IMR-90 (cell line): ENCODE results near the gene PCDH12. TPM values are rescaled to one million over a fixed set of nuclear protein-coding genes. Genes with fewer than 3 reads are reported as not detected.

ENCODE experiments used
- ATAC-seq: fragments of 200-7000 bp; cut with Tn5 transposase; 2 replicates; pipeline ENCODE4 v1.9.1; 2020; ENCODE audit warnings: low read depth, mild to moderate bottlenecking, moderate library complexity
- BruUV-seq: library from RNA; stranded (reverse); fragments of 400-500 nt; replicated peaks from 2 replicates; lab custom pipeline; 2021; lab: Mats Ljungman, UMichigan
- CTCF ChIA-PET: fragments of 300-600 bp; formaldehyde crosslinking; extraction: SDS; loops from one replicate; lab custom pipeline; 2021; ENCODE audit warnings: antibody characterized with exemption; lab: Yijun Ruan, JAX
- POLR2A ChIA-PET: fragments of 300-600 bp; sonication (Branson Sonifier 250); formaldehyde crosslinking; loops from one replicate; lab custom pipeline; 2022; ENCODE audit warnings: antibody characterized with exemption; ENCODE audit not compliant: unreplicated experiment; lab: Charles Lee
- DNase-seq: peaks from one replicate; pipeline ENCODE4 v3.0.0; 2013
- H2AFZ ChIP-seq: replicated peaks from 2 replicates; pipeline ENCODE3; 2013; ENCODE audit warnings: low read length, mild to moderate bottlenecking; ENCODE audit not compliant: poor library complexity
- H2AK5ac ChIP-seq: 2 replicates; pipeline ENCODE4 v1.6.1; 2013; ENCODE audit warnings: low read depth, low read length, inconsistent platforms
- H2AK9ac ChIP-seq: replicated peaks from 2 replicates; pipeline ENCODE3; 2013; ENCODE audit warnings: mild to moderate bottlenecking, low read depth, low read length, moderate library complexity; ENCODE audit not compliant: poor library complexity
- H2BK120ac ChIP-seq: 2 replicates; pipeline ENCODE4 v1.6.1; 2013; ENCODE audit warnings: low read depth, low read length, inconsistent platforms
- H2BK15ac ChIP-seq: 3 replicates; pipeline ENCODE4 v1.6.1; 2013; ENCODE audit warnings: low read depth, low read length, inconsistent platforms
- H2BK20ac ChIP-seq: 2 replicates; pipeline ENCODE4 v1.6.1; 2013; ENCODE audit warnings: low read depth, mild to moderate bottlenecking, inconsistent platforms, low read length, moderate library complexity
- H2BK5ac ChIP-seq: 2 replicates; pipeline ENCODE4 v1.6.1; 2013; ENCODE audit warnings: mild to moderate bottlenecking, low read depth, low read length, inconsistent platforms; ENCODE audit not compliant: poor library complexity, severe bottlenecking
- H3K14ac ChIP-seq: replicated peaks from 2 replicates; pipeline ENCODE4 v1.6.1; 2013; ENCODE audit warnings: low read depth, low read length, inconsistent platforms
- H3K18ac ChIP-seq: 2 replicates; pipeline ENCODE4 v1.6.1; 2013; ENCODE audit warnings: low read depth, low read length, control low read depth
- H3K23ac ChIP-seq: 2 replicates; pipeline ENCODE4 v1.6.1; 2013; ENCODE audit warnings: low read depth, low read length, inconsistent platforms
- H3K27ac ChIP-seq: 2 replicates; pipeline ENCODE4 v1.5.1; 2013; ENCODE audit warnings: mild to moderate bottlenecking, control low read depth, low read length; ENCODE audit not compliant: insufficient read depth
- H3K27me3 ChIP-seq: 2 replicates; pipeline ENCODE4 v1.6.1; 2013; ENCODE audit warnings: low read length; ENCODE audit not compliant: control insufficient read depth, insufficient read depth
- H3K36me3 ChIP-seq: 2 replicates; pipeline ENCODE4 v1.6.1; 2013; ENCODE audit warnings: low read length, mixed read lengths; ENCODE audit not compliant: control insufficient read depth, insufficient read depth
- H3K4ac ChIP-seq: 2 replicates; pipeline ENCODE4 v1.6.1; 2013; ENCODE audit warnings: low read depth, low read length, inconsistent platforms
- H3K4me1 ChIP-seq: 2 replicates; pipeline ENCODE4 v1.6.1; 2013; ENCODE audit warnings: low read length, mixed read lengths; ENCODE audit not compliant: control insufficient read depth, insufficient read depth
- H3K4me2 ChIP-seq: 2 replicates; pipeline ENCODE4 v1.6.1; 2013; ENCODE audit warnings: low read depth, mild to moderate bottlenecking, control low read depth, low read length, moderate library complexity
- H3K4me3 ChIP-seq: 2 replicates; pipeline ENCODE4 v1.5.1; 2013; ENCODE audit warnings: low read depth, mild to moderate bottlenecking, control low read depth, low read length, moderate library complexity; ENCODE audit not compliant: insufficient read depth
- H3K56ac ChIP-seq: 2 replicates; pipeline ENCODE4 v1.6.1; 2013; ENCODE audit warnings: low read length, inconsistent platforms; ENCODE audit not compliant: insufficient read depth; ENCODE audit errors: extremely low read depth
- H3K79me1 ChIP-seq, 2 experiments: 2 replicates each; pipeline ENCODE4 v1.6.1; 2013; ENCODE audit warnings: low read length in 2 of 2, inconsistent platforms in 1 of 2, low read depth in 1 of 2
- H3K9ac ChIP-seq: 2 replicates; pipeline ENCODE4 v1.6.1; 2013; ENCODE audit warnings: low read depth, low read length, control low read depth
- H3K9me1 ChIP-seq: 2 replicates; pipeline ENCODE4 v1.6.1; 2013; ENCODE audit warnings: low read length, inconsistent platforms; ENCODE audit not compliant: insufficient read depth
- H3K9me3 ChIP-seq: 2 replicates; pipeline ENCODE4 v1.6.1; 2013; ENCODE audit warnings: low read length; ENCODE audit not compliant: control insufficient read depth, insufficient read depth
- H4K20me1 ChIP-seq: 2 replicates; pipeline ENCODE4 v1.6.1; 2013; ENCODE audit warnings: low read length, inconsistent platforms; ENCODE audit not compliant: insufficient read depth
- H4K5ac ChIP-seq: 2 replicates; pipeline ENCODE4 v1.6.1; 2013; ENCODE audit warnings: mild to moderate bottlenecking, low read depth, low read length, control low read depth
- H4K8ac ChIP-seq, 2 experiments: 2 replicates each; pipeline ENCODE4 v1.6.1; 2013; ENCODE audit warnings: low read depth in 2 of 2, low read length in 2 of 2, control low read depth in 1 of 2, inconsistent platforms in 1 of 2
- H4K91ac ChIP-seq: 2 replicates; pipeline ENCODE4 v1.6.1; 2013; ENCODE audit warnings: low read depth, low read length, inconsistent platforms; ENCODE audit not compliant: insufficient read depth
- BHLHE40 ChIP-seq: fragments of 150-350 bp; IDR thresholded peaks from 2 replicates; pipeline ENCODE4 v1.6.1; 2016; ENCODE audit warnings: mild to moderate bottlenecking, low read depth, low read length
- CEBPB ChIP-seq: IDR thresholded peaks from 2 replicates; pipeline ENCODE4 v1.6.1; 2012; ENCODE audit warnings: low read depth, low read length, improper control_type of control experiment
- CHD1 ChIP-seq: IDR thresholded peaks from 2 replicates; pipeline ENCODE4 v1.6.1; 2012; ENCODE audit warnings: low read depth, low read length, improper control_type of control experiment
- ELK1 ChIP-seq: fragments of 150-350 bp; IDR thresholded peaks from 2 replicates; pipeline ENCODE4 v1.6.1; 2016; ENCODE audit warnings: low read depth, mild to moderate bottlenecking, low read length, moderate library complexity, borderline replicate concordance
- FOS ChIP-seq: fragments of 150-350 bp; IDR thresholded peaks from 2 replicates; pipeline ENCODE4 v1.6.1; 2016; ENCODE audit warnings: low read depth, low read length
- MAFK ChIP-seq: IDR thresholded peaks from 2 replicates; pipeline ENCODE4 v1.6.1; 2012; ENCODE audit warnings: low read depth, low read length, improper control_type of control experiment
- MXI1 ChIP-seq: IDR thresholded peaks from 2 replicates; pipeline ENCODE4 v1.6.1; 2012; ENCODE audit warnings: low read depth, mild to moderate bottlenecking, low read length, moderate library complexity, borderline replicate concordance
- NFE2L2 ChIP-seq: fragments of 150-350 bp; IDR thresholded peaks from 2 replicates; pipeline ENCODE4 v1.6.1; 2016; ENCODE audit warnings: low read depth, mild to moderate bottlenecking, low read length
- POLR2A ChIP-seq: IDR thresholded peaks from 2 replicates; pipeline ENCODE4 v1.6.1; 2012; ENCODE audit warnings: mild to moderate bottlenecking, low read depth, low read length
- RAD21 ChIP-seq: IDR thresholded peaks from 2 replicates; pipeline ENCODE4 v1.6.1; 2012; ENCODE audit warnings: low read length, improper control_type of control experiment
- RCOR1 ChIP-seq: IDR thresholded peaks from 2 replicates; pipeline ENCODE4 v1.6.1; 2012; ENCODE audit warnings: mild to moderate bottlenecking, low read length, improper control_type of control experiment; ENCODE audit not compliant: insufficient replicate concordance
- RFX5 ChIP-seq: IDR thresholded peaks from 2 replicates; pipeline ENCODE4 v1.8.0; 2012; ENCODE audit warnings: low read depth, mild to moderate bottlenecking, low read length, moderate library complexity
- SMC3 ChIP-seq: fragments of 150-350 bp; IDR thresholded peaks from 2 replicates; pipeline ENCODE4 v1.6.1; 2016; ENCODE audit warnings: low read depth, mild to moderate bottlenecking, antibody characterized with exemption, low read length, moderate library complexity
- WGBS, 2 experiments: methylation state at CpG; one replicate each; pipeline versions ENCODE4 v1.1.5 to v1.1.7; 2013; ENCODE audit warnings: missing lambda C conversion rate in 2 of 2; ENCODE audit not compliant: insufficient read length in 1 of 2; ENCODE audit errors: extremely low coverage in 2 of 2; 5-methylcytosine and 5-hydroxymethylcytosine counted together
- dilution Hi-C: fragments of 300-500 bp; cut with HindIII; formaldehyde crosslinking; loops from one replicate; pipeline ENCODE4 v1.14.3; 2018; ENCODE audit warnings: low sequenced_read_pairs; ENCODE audit not compliant: unreplicated experiment
- in situ Hi-C: fragments of 300-500 bp; cut with MboI; formaldehyde crosslinking; loops from 3 replicates; pipeline ENCODE4 v1.14.3; 2019; ENCODE audit warnings: low sequenced_read_pairs, inconsistent platforms, mixed read lengths
- intact Hi-C: fragments of 100-400 bp; cut with micrococcal nuclease; formaldehyde crosslinking; loops from 2 replicates; pipeline ENCODE4 v1.10.0; 2022
- polyA plus RNA-seq, 3 experiments: library from polyadenylated mRNA; depleted of rRNA; stranded (reverse); fragments of >200 nt; gene quantifications; 2 replicates each; pipeline ENCODE4 v1.2.3, GENCODE V29; 2012; ENCODE audit warnings: low replicate concordance in 1 of 3
- total RNA-seq: library from RNA; depleted of rRNA; stranded (reverse); fragments of >200 nt; gene quantifications from 2 replicates; pipeline ENCODE4 v1.2.3, GENCODE V29; 2012
- TF ChIP-seq, protein P1 (sequence below): conservative IDR thresholded peaks from 2 replicates; pipeline ENCODE4 v1.5.1; 2012; ENCODE audit warnings: mild to moderate bottlenecking, low read depth, low read length, improper control_type of control experiment
- TF ChIP-seq, protein P2 (sequence below): fragments of 150-350 bp; IDR thresholded peaks from 2 replicates; pipeline ENCODE4 v1.6.1; 2017; ENCODE audit warnings: mild to moderate bottlenecking, antibody characterized with exemption, low read length, low read depth

Gene PCDH12
- total and polyA plus RNA-seq, 2 of the 4 experiments (the other 2 are of a cell fraction): 0.02 to 0.18 TPM

DNA sequence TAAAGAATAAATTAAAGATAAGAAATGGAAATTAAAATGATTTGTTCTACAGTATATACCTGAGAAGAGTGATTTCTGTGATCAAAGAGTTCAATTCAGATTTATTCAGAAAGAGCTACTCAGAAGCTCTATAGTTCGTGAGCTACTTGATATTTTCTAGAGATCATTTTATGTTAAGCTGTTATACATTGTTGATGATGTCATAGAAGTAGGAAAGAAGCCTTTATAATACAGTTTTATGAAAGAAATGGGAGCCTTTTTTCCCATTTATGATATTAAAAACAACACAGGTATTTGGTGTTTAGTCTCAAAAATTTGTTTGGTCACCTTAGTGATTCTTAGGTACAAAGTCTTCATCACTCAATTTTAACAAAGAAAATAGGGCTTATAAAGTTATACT, 31.7 kb upstream of the PCDH12 start:
- Histone ChIP-seq H3K56ac (no peak overlapping the region), H3K9ac (no peak overlapping the region), H2BK5ac (no peak overlapping the region), H3K9me1 (0 out of 2 replicates have a peak, but pooled peaks cover 1% of the 10 kb centered on the region), H4K8ac (no peak overlapping the region), H4K91ac (no peak overlapping the region), H3K4me2 (no peak overlapping the region), H3K4me3 (no peak overlapping the region), H4K20me1 (0 out of 2 replicates have a peak, but pooled peaks cover 7% of the 10 kb centered on the region), H3K4ac (no peak overlapping the region), H4K5ac (no peak overlapping the region), H3K4me1 (0 out of 2 replicates have a peak, but pooled peaks cover 2% of the 10 kb centered on the region), H3K9me3 (no peaks in the 10 kb centered on the region), H2AK5ac (no peak overlapping the region), H2BK15ac (no peak overlapping the region), H3K18ac (no peak overlapping the region), H3K79me1 (peaks cover 7 to 16% of the 10 kb centered on the region in 2 experiments; a peak in 2 of 4 replicates), H3K27ac (no peak overlapping the region), H2BK120ac (no peak overlapping the region), H3K27me3 (no peaks in the 10 kb centered on the region), H3K36me3 (peaks cover 29% of the 10 kb centered on the region), H2AK9ac (no peak overlapping the region), H3K14ac (no peak overlapping the region), H2BK20ac (no peak overlapping the region), H2AFZ (no peak overlapping the region), H3K23ac (no peak overlapping the region)
- ATAC-seq (no peak), DNase-seq (no peak)
- BruUV-seq: no TSS peak
- CTCF ChIA-PET: interaction anchor here (0.6 to 1.0 kb wide), 2 partner anchors 14 to 157 kb away, joined by 3 read pairs; no protein-coding TSS in a partner anchor
- TF ChIP-seq RCOR1: no peak
- TF ChIP-seq RAD21: no peak
- TF ChIP-seq, protein P1, sequence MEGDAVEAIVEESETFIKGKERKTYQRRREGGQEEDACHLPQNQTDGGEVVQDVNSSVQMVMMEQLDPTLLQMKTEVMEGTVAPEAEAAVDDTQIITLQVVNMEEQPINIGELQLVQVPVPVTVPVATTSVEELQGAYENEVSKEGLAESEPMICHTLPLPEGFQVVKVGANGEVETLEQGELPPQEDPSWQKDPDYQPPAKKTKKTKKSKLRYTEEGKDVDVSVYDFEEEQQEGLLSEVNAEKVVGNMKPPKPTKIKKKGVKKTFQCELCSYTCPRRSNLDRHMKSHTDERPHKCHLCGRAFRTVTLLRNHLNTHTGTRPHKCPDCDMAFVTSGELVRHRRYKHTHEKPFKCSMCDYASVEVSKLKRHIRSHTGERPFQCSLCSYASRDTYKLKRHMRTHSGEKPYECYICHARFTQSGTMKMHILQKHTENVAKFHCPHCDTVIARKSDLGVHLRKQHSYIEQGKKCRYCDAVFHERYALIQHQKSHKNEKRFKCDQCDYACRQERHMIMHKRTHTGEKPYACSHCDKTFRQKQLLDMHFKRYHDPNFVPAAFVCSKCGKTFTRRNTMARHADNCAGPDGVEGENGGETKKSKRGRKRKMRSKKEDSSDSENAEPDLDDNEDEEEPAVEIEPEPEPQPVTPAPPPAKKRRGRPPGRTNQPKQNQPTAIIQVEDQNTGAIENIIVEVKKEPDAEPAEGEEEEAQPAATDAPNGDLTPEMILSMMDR: no peak
- TF ChIP-seq NFE2L2: no peak
- TF ChIP-seq ELK1: no peak
- TF ChIP-seq BHLHE40: no peak
- TF ChIP-seq, protein P2, sequence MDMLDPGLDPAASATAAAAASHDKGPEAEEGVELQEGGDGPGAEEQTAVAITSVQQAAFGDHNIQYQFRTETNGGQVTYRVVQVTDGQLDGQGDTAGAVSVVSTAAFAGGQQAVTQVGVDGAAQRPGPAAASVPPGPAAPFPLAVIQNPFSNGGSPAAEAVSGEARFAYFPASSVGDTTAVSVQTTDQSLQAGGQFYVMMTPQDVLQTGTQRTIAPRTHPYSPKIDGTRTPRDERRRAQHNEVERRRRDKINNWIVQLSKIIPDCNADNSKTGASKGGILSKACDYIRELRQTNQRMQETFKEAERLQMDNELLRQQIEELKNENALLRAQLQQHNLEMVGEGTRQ: no peak
- no peak for TF ChIP-seq CEBPB
- TF ChIP-seq POLR2A: no peak
- TF ChIP-seq RFX5: no peak
- no peak for TF ChIP-seq MAFK
- TF ChIP-seq CHD1: no peak
- TF ChIP-seq FOS: no peak
- no peak for TF ChIP-seq SMC3
- no peak for TF ChIP-seq MXI1
- no CpG with 5 or more reads among the region's 1 CpG for WGBS, 2 experiments
- intact Hi-C loops: no loop called here
- POLR2A ChIA-PET: interaction anchor here (0.6 to 0.7 kb wide), 2 partner anchors 333 to 474 kb away, joined by 5 to 7 read pairs; no protein-coding TSS in a partner anchor
- in situ Hi-C loops: loop anchor here (10.0 kb wide), 1 partner anchor 565 kb away; no protein-coding TSS in a partner anchor
- dilution Hi-C loops: loop anchor here (25.0 kb wide), 1 partner anchor 148 kb away; no protein-coding TSS in a partner anchor
